ENCODE data around the gene SNX32.

SNX32 gene

GRCh38 chr11:65796726-65797601 is 36.8 kb upstream of the SNX32 start:
- in situ Hi-C loops (cut with MboI; ENCODE audit: low pct_unique_long_range_greater_than_20kb, low sequenced_read_pairs), result no loop called here
- no peak for DNase-seq

- in situ Hi-C loops (cut with MboI; ENCODE audit: low pct_unique_long_range_greater_than_20kb, low sequenced_read_pairs), result no loop called here
- DNase-seq, result no peak
These were observed 36.1 kb upstream of the SNX32 start for GRCh38 chr11:65797711-65798110.

- no peak for DNase-seq
- in situ Hi-C loops (cut with MboI; ENCODE audit: low pct_unique_long_range_greater_than_20kb, low sequenced_read_pairs), result no loop called here
These were observed 34.9 kb upstream of the SNX32 start for GRCh38 chr11:65798882-65799281.

DNA sequence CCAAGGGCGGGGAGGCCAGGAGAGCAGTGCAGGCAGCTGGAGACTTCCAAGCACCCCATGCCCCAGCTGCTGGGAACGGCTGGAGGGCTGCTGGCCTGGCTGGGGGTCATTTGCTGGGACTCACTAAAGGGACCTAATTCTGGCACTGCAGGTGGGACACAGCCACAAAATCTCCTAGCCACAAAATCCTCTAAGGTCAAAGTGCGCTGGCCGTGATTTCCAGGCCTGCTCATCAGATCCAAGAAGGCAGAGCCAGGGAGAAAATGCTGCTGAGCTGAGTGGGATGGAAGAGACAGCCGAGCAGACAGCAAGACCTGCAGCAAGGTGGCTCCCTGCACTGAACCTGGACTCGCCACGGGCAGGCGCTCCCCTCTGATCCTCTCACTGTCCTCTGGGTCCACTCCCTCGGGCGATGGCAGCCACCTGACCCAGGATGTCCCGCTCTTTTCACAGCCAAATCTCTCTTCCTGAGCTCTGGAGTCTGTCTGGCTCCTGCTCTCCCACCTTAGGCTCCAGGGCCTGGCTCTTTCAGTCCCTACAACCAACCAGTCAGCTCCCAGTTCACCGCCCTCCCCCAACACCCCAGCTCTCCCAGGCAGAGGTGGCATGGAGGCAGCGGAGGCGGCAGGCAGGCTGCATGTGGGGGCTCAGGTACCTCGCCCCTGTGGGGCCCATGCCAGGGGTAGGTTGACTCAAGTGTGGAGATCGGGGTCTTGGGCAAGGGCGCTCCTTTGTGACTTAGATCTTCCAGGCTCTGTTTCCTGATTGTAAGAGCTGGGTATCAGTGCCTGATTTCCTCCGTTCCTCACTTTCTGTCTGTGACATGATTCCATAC is 32.4 kb upstream of the SNX32 start:
- DNase-seq, result no peak
- in situ Hi-C loops (cut with MboI; ENCODE audit: low pct_unique_long_range_greater_than_20kb, low sequenced_read_pairs), result no loop called here

DNA sequence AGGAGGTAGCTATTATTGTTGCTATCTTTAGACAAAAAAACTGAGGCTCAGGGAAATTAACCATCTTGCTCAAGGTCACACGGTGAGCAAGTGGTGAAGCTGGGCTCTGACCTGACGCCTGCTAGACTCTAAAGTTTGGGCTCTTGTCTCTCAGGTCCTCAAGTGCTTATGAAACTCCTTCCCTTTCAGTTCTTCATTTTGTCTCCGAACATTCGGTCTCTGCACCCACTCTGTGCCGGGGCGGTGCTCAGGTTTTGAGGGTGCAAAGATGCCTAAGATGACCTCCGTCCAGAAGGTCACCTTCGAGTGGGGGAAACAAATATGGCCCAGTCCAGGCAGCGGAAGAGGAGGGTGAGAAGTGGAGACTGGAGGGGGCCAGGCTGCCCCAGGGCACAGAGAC is 30.9 kb upstream of the SNX32 start:
- in situ Hi-C loops (cut with MboI; ENCODE audit: low pct_unique_long_range_greater_than_20kb, low sequenced_read_pairs), result no loop called here

GRCh38 chr11:65803797-65804492 is 29.8 kb upstream of the SNX32 start:
- no peak for DNase-seq
- in situ Hi-C loops (cut with MboI; ENCODE audit: low pct_unique_long_range_greater_than_20kb, low sequenced_read_pairs), result no loop called here

More for the DNA sequence above, 30.9 kb upstream of the SNX32 start:
- DNase-seq, result no peak

GRCh38 chr11:65806979-65807378 is 26.8 kb upstream of the SNX32 start:
- peak; percentile 20 for DNase-seq
- in situ Hi-C loops (cut with MboI; ENCODE audit: low pct_unique_long_range_greater_than_20kb, low sequenced_read_pairs), result no loop called here

GRCh38 chr11:65808744-65809341 is 24.9 kb upstream of the SNX32 start:
- in situ Hi-C loops (cut with MboI; ENCODE audit: low pct_unique_long_range_greater_than_20kb, low sequenced_read_pairs), result no loop called here
- DNase-seq, result no peak

DNA sequence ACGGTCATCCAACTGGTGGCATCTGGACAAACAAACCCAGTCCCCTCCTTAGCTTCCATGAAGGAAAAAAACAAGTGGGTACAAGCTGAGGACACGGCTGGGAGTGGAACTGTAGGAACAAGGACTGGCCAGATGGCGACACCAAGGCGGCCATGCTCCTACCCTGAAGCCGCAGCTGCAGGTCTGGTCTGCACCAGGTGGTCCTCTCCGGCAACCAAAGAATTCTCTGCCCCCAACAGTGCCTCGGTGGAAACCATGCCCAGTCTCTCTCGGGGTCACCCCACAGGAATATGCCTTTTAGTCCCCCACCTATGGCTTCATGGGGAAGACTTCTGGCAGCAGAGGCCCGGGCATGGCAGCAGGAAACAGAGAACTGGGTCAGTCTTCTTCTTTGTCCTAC is 24.3 kb upstream of the SNX32 start:
- DNase-seq, result no peak
- in situ Hi-C loops (cut with MboI; ENCODE audit: low pct_unique_long_range_greater_than_20kb, low sequenced_read_pairs), result no loop called here

GRCh38 chr11:65810046-65810868 is 23.5 kb upstream of the SNX32 start:
- in situ Hi-C loops (cut with MboI; ENCODE audit: low pct_unique_long_range_greater_than_20kb, low sequenced_read_pairs), result no loop called here
- DNase-seq, result no peak

- DNase-seq, result no peak
- in situ Hi-C loops (cut with MboI; ENCODE audit: low pct_unique_long_range_greater_than_20kb, low sequenced_read_pairs), result no loop called here
These were observed 21.8 kb upstream of the SNX32 start for GRCh38 chr11:65811764-65812475.

DNA sequence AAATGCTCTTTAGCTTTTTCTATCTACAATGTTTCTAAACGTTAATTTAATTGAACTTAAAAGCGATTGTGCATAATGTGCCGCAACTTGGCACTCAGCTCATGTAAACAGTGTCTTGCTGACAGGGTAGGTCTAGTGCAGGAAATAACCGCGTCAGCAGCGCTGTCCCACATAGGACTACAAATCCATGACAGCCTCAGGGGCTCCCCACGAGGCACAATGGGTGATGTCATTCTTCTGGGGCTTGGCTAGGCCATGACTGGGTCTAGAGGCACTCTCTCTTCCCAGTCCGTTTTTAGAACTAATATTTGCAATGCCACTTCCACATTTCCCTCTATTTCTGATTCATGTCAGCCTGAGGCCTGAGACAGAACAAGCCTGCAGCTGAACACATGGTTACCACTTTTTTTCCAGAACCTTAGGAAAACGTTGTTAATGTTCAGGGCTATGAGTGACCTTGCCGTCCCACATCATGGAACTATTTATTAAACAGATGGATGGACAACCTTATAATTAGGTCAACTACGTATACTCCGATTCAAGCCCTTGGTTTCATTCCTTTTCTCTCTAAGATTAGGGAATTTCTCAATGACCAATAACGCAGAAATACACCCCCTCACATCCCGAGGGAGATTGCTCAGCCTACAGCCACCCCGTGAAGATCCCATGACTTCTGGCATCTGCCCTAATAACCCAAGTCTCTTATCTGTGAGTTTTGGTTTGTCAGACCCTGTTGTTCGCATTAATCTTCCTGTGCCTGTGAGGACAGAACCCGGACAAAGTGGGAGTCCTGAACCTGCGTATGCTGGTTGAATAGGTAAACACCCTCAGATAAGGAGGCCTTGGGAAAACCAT is 19.4 kb upstream of the SNX32 start:
- in situ Hi-C loops (cut with MboI; ENCODE audit: low pct_unique_long_range_greater_than_20kb, low sequenced_read_pairs), result no loop called here
- DNase-seq, result no peak

DNA sequence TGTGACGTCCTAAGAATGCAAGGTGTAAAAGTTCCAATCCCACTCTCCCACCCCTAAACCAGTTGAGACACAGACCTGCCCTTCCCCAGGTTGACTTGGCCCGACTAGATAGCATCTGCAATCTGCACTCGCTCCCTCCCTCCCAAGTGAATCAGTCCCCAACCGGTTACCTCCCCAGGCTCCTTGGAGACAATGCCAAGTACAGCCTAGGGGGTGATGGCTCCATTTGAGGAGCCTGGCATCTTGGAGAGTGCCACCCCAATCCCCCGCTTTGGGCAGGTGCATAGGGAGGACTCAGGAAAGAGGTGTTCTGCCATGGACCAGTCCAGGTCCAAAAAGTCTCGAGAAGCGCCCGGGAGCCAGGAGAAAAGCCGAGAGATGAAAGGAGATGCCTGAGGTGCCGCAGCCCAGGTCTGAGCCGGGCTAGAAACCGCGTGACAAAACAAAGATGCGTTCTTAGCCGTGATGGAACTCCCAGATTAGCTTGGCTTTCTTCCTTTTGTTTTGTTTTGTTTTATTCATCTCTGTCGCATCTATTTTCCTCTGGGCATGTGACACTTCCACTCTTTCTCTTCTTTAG is 18.7 kb upstream of the SNX32 start:
- in situ Hi-C loops (cut with MboI; ENCODE audit: low pct_unique_long_range_greater_than_20kb, low sequenced_read_pairs), result no loop called here
- no peak for DNase-seq

DNA sequence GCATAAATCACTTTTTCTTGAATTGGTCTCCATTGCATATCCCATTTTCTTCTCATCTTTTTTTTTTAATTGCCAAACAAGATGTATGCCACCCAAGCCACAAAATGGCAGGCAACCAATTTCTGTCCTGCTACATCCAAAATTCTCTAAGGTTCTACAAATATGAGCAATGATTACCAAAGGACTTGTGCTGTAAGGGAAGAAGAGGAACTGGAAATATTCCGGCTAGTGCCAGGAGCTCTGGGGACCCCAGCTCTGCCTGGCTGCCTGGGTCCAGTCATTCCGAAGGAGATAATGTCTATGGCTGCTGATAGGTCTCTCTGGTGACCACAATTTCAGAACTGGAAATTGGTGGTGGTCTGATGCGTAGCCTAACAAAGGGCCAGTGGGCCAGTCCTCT is 17.1 kb upstream of the SNX32 start:
- DNase-seq, result no peak
- in situ Hi-C loops (cut with MboI; ENCODE audit: low pct_unique_long_range_greater_than_20kb, low sequenced_read_pairs), result no loop called here

DNA sequence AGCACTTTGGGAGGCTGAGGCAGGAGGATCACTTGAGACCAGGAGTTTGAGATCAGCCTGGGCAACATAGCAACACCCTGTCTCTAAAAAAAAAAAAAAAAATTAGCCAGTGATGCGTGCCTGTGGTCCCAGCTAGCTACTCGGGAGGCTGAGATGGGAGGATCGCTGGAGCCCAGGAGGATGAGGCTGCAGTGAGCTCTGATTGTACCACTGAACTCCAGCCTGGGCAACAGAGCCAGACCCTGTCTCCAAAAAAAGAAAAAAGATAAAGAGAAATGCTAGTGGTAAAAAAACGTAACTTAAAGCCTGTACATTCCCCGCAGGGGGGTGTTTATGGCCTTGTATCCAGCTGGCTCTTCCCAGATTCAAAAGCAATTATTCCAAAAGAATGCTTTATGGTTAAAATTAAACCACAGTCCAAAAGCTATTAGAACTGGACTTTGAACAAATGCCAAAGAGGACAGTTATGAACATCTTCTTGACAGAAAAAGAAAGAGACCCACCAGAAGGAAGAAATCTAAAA is 16.4 kb upstream of the SNX32 start:
- in situ Hi-C loops (cut with MboI; ENCODE audit: low pct_unique_long_range_greater_than_20kb, low sequenced_read_pairs), result no loop called here
- DNase-seq, result peak; percentile 22

DNA sequence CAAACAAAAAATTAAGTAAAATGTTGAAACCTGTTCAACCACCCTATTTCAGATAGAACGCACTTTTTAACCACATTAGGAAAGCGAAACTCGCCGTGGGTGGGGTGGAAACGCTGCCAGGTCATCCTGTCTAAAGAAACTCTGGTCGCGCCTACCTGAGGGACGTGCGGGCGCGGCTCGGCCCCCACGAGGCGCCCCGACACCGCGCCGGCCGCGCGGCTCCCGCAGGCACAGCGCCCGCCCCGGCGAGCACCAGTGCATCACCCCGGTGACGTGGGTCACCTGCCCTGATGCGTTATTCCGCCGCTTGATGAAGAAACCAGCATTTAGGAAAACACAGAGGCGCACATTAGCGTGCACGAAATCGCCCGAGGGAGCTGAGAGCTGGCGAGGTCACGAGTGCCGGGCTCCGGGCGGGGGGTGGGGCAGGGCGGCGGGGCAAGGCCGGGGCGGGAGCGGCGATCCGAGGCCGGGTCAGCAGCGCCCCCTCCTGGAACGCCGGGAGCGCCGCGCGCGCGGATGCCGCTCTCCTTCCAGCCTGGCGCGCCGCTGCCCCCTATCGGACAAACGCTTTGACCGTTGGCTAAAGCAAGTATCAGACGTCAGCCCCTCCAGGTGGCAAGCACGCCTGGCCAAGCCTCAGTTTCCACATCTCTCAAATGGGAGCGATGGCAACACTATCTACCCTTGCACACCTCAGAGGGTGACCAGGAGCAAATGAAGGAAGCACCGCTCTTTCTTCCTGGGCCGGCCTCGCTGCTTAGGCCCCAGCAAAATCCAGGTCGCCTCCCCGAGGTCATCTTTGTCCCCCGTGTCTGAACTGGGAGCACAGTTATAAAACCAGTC is 15.7 kb upstream of the SNX32 start:
- peak; percentile 90 for DNase-seq
- in situ Hi-C loops (cut with MboI; ENCODE audit: low pct_unique_long_range_greater_than_20kb, low sequenced_read_pairs), result no loop called here
